Measurements from ENCODE around the gene HNRNPA3. TPM values are rescaled to one million over a fixed set of nuclear protein-coding genes. Genes with fewer than 3 reads are reported as not detected.

HNRNPA3 gene
- total and polyA plus RNA-seq, 2 of the 13 experiments (the other 11 are each of a cell fraction or from before 2014, with no cell fraction given), result 73.3 to 97.7 TPM

DNA sequence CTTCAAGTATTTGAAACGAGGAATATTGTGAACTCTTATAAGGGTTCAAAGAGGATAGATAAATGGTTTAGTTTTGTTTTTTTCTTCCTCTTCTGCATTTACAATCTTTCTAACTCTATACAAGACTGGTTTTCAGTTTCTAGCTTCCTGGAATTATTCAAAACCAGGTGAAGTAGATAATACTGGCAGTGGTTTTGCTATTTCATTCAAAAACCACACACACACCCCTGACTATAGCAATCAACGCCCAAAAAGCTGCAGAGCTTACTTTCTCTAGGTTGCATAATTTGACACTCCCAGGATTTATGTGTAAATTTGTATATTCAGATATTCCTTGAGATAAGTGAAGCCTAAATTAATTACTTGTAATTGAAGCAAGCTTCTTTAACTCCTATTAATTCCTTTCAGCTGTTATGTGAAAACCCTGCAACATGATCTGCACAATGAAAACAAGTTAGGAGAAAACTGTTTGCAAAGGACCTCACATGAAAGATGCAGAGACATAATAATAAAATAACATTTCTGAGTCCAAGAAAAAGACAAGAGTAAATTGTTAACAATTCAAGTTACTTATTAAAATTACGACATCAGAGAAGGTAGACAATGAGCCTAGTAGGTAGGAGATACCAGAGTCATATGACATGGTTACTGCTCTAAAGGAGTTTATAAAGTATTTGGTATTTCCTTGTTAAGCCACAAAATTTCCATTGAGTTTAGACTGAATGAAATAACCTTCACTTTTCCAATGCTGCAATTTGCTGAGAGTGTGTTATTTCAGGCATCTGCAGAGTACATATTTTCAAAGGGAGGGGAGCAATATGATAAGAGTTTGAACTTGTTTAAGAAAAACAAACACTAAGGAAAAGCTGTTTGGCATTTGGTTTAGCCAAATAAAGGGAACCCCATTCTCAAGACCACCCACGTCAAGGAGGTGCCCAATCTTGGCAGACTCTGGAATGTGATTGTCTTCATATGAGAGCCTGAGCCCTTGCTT, 53.5 kb downstream of the HNRNPA3 start (continued):
- TF ChIP-seq, protein P1, sequence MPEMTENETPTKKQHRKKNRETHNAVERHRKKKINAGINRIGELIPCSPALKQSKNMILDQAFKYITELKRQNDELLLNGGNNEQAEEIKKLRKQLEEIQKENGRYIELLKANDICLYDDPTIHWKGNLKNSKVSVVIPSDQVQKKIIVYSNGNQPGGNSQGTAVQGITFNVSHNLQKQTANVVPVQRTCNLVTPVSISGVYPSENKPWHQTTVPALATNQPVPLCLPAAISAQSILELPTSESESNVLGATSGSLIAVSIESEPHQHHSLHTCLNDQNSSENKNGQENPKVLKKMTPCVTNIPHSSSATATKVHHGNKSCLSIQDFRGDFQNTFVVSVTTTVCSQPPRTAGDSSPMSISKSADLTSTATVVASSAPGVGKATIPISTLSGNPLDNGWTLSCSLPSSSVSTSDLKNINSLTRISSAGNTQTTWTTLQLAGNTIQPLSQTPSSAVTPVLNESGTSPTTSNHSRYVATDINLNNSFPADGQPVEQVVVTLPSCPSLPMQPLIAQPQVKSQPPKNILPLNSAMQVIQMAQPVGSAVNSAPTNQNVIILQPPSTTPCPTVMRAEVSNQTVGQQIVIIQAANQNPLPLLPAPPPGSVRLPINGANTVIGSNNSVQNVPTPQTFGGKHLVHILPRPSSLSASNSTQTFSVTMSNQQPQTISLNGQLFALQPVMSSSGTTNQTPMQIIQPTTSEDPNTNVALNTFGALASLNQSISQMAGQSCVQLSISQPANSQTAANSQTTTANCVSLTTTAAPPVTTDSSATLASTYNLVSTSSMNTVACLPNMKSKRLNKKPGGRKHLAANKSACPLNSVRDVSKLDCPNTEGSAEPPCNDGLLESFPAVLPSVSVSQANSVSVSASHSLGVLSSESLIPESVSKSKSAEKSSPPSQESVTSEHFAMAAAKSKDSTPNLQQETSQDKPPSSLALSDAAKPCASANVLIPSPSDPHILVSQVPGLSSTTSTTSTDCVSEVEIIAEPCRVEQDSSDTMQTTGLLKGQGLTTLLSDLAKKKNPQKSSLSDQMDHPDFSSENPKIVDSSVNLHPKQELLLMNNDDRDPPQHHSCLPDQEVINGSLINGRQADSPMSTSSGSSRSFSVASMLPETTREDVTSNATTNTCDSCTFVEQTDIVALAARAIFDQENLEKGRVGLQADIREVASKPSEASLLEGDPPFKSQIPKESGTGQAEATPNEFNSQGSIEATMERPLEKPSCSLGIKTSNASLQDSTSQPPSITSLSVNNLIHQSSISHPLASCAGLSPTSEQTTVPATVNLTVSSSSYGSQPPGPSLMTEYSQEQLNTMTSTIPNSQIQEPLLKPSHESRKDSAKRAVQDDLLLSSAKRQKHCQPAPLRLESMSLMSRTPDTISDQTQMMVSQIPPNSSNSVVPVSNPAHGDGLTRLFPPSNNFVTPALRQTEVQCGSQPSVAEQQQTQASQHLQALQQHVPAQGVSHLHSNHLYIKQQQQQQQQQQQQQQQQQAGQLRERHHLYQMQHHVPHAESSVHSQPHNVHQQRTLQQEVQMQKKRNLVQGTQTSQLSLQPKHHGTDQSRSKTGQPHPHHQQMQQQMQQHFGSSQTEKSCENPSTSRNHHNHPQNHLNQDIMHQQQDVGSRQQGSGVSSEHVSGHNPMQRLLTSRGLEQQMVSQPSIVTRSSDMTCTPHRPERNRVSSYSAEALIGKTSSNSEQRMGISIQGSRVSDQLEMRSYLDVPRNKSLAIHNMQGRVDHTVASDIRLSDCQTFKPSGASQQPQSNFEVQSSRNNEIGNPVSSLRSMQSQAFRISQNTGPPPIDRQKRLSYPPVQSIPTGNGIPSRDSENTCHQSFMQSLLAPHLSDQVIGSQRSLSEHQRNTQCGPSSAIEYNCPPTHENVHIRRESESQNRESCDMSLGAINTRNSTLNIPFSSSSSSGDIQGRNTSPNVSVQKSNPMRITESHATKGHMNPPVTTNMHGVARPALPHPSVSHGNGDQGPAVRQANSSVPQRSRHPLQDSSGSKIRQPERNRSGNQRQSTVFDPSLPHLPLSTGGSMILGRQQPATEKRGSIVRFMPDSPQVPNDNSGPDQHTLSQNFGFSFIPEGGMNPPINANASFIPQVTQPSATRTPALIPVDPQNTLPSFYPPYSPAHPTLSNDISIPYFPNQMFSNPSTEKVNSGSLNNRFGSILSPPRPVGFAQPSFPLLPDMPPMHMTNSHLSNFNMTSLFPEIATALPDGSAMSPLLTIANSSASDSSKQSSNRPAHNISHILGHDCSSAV (CRISPR knock-in tag; IDR thresholded peaks at IDR 0.05; ENCODE audit: borderline replicate concordance), result no peak
- TF ChIP-seq ZNF44 (CRISPR knock-in tag; IDR thresholded peaks at IDR 0.05) (no peak), XRCC5 (optimal IDR thresholded peaks at IDR 0.05; ENCODE audit: low read length) (no peak), NAIF1 (CRISPR knock-in tag; IDR thresholded peaks at IDR 0.05; ENCODE audit: borderline replicate concordance) (no peak), ZNF441 (CRISPR knock-in tag; IDR thresholded peaks at IDR 0.05; ENCODE audit: borderline replicate concordance) (no peak), ZNF781 (CRISPR knock-in tag; IDR thresholded peaks at IDR 0.05; ENCODE audit: borderline replicate concordance, not compliant biosample characterization) (no peak), ZNF256 (CRISPR knock-in tag; conservative IDR thresholded peaks at IDR 0.05) (no peak), ZFYVE20 (CRISPR knock-in tag; IDR thresholded peaks at IDR 0.05; ENCODE audit: borderline replicate concordance, low read depth) (no peak), ZNF530 (CRISPR knock-in tag; IDR thresholded peaks at IDR 0.05; ENCODE audit: low read depth) (no peak), ZBTB42 (CRISPR knock-in tag; IDR thresholded peaks at IDR 0.05) (no peak), ZBTB7B (CRISPR knock-in tag; IDR thresholded peaks at IDR 0.05) (peak; percentile 88), CC2D1A (CRISPR knock-in tag; IDR thresholded peaks at IDR 0.05) (no peak), NCOA2 (CRISPR knock-in tag; IDR thresholded peaks at IDR 0.05) (peak; percentile 88), EHMT2 (IDR thresholded peaks at IDR 0.05; ENCODE audit: borderline replicate concordance, low read depth, low read length) (no peak; the same call in 1 of the 2 replicates), NFIC (IDR thresholded peaks at IDR 0.05; ENCODE audit: low read length) (peak; percentile 26; the same call in 1 of the 2 replicates), ZEB1 (IDR thresholded peaks at IDR 0.05; ENCODE audit: insufficient replicate concordance, low read depth) (no peak), TMF1 (CRISPR knock-in tag; IDR thresholded peaks at IDR 0.05; ENCODE audit: low read depth) (no peak), SMAD3 (CRISPR knock-in tag; IDR thresholded peaks at IDR 0.05) (no peak), ZMYM4 (CRISPR knock-in tag; IDR thresholded peaks at IDR 0.05) (no peak), TCF7 (IDR thresholded peaks at IDR 0.05; ENCODE audit: low read depth) (peak; percentile 56), ELF1 (CRISPR knock-in tag; IDR thresholded peaks at IDR 0.05) (no peak)
- TF ChIP-seq, protein P2, sequence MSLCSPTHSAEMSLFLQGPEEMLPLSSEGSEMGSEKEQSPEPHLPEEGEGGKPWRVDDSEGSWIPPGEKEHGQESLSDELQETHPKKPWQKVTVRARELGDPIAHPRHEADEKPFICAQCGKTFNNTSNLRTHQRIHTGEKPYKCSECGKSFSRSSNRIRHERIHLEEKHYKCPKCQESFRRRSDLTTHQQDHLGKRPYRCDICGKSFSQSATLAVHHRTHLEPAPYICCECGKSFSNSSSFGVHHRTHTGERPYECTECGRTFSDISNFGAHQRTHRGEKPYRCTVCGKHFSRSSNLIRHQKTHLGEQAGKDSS (CRISPR knock-in tag; IDR thresholded peaks at IDR 0.05; ENCODE audit: borderline replicate concordance, low read depth), result no peak

All from HepG2 (cell line).